Adrenal gland (tissue), 5 donors: ENCODE measurements around the gene PRRG1.

Experiments
- POLR2A ChIP-seq, 2 donors: fragments of 450-650 bp; IDR thresholded peaks; one replicate each; pipeline ENCODE4 v1.6.1; 2017; ENCODE audit warnings: antibody characterized with exemption in 2 of 2, mild to moderate bottlenecking in 2 of 2, moderate library complexity in 1 of 2
- TF ChIP-seq, protein P1 (sequence below), 6 experiments: fragments of 450-650 bp in 4 of 6; fragments of 200-600 bp in 2 of 6; sonication (generic) in 1 of 6; IDR thresholded peaks; 1 replicate in 5 of 6; 2 replicates in 1 of 6; pipeline versions ENCODE4 v1.5.1 to v1.8.0; 2016 to 2021; ENCODE audit warnings: antibody characterized with exemption in 6 of 6, mild to moderate bottlenecking in 2 of 6, moderate library complexity in 1 of 6
- donor health status: DM: no; HTN: no; CAD: no.

DNA sequence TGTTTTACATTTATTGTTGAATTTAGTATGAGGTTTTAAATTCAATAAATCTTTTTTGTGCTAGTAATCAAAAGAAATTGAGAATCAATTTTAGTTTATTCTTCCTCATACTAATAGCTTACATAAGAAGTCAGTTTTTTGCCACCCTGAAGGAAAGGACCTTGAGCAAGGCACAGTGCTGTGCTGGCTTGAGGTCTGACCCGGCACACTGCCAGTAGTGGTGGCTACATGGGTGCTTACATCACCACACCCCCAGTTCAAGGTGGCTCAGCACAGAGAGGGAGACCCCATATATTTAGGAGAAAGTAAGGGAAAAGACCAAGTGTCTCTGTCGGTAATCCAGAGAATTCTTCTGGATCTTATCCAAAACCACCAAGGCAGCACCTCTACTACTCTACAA, 136.3 kb downstream of the PRRG1 start:
- TF ChIP-seq, protein P1, sequence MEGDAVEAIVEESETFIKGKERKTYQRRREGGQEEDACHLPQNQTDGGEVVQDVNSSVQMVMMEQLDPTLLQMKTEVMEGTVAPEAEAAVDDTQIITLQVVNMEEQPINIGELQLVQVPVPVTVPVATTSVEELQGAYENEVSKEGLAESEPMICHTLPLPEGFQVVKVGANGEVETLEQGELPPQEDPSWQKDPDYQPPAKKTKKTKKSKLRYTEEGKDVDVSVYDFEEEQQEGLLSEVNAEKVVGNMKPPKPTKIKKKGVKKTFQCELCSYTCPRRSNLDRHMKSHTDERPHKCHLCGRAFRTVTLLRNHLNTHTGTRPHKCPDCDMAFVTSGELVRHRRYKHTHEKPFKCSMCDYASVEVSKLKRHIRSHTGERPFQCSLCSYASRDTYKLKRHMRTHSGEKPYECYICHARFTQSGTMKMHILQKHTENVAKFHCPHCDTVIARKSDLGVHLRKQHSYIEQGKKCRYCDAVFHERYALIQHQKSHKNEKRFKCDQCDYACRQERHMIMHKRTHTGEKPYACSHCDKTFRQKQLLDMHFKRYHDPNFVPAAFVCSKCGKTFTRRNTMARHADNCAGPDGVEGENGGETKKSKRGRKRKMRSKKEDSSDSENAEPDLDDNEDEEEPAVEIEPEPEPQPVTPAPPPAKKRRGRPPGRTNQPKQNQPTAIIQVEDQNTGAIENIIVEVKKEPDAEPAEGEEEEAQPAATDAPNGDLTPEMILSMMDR (IDR thresholded peaks at IDR 0.05) = no peak
- no peak for TF ChIP-seq POLR2A (IDR thresholded peaks at IDR 0.05)
